D341Med (cell line): ENCODE data around the gene TMC6.
"Not testable (repeated sequence)": the region's sequence is repeated elsewhere in the genome, so short reads cannot be mapped to it uniquely, and the experiment has no call there.

Experiments used
- DNase-seq: peaks from one replicate; pipeline ENCODE4 v3.0.0; 2012; ENCODE audit warnings: low spot score

TMC6 gene

DNA sequence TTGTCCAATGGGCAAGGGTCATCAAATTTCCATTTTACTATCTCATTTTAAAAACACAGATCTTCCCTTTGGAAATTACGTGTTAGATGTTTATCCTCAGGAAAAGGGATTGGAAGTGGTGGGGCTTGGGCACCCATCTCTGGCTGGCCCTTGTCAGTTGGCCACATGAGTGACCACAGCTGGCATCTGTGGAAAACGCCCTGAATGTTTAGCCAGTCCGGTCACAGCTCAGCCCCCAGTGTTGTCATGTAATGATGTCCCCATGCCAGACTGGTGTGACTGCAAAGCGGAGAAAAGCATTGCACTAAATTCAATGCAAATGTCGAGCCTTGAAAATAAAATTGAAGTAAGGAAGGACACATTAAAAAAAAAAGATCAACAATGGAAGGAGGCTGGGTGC is 53.0 kb downstream of the TMC6 start:
- no peak for DNase-seq

GRCh38 chr17:78075011-78075410 is 53.5 kb downstream of the TMC6 start:
- DNase-seq = no peak

DNA sequence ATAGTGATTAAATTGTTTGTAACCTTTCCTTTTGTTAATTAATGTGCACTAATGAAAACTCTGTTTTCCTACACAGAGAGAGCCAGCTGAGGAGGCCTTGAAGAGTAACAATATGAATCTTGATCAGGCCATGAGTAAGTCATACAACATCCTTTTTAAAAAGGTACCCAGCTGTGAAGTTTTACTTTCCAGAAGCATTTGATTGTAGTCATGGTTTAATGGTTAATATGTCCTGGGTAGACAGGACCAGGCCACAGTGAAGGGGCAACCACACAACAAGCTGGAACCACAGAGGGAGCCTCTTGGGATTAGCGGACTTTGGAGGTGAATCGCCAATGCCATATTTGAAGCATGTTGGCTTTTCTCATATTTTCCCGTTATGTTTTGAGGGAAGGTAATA is 55.6 kb downstream of the TMC6 start:
- no peak for DNase-seq

GRCh38 chr17:78069695-78070094 is 58.9 kb downstream of the TMC6 start:
- no peak for DNase-seq

DNA sequence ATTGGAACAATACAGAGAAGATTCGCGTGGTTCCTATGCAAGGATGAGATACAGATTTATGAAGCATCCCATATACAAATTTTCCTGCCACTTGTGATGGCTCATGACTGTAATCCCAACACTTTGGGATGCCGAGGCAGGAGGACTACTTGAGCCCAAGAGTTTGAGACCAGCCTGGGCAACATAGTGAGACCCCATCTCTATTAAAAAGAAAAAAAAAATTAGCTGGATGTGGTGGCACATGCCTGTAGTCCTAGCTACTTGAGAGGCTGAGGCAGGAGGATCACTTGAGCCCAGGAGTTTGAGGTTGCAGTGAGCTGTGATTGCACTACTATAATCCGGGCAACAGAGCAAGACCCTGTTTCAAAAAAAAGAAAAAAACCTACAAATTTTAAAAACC is 61.6 kb downstream of the TMC6 start:
- DNase-seq = not testable (repeated sequence)

GRCh38 chr17:78064708-78065107 is 63.8 kb downstream of the TMC6 start:
- DNase-seq = peak; percentile 23

- DNase-seq = no peak
These were observed 65.1 kb downstream of the TMC6 start for GRCh38 chr17:78063489-78063888.

DNA sequence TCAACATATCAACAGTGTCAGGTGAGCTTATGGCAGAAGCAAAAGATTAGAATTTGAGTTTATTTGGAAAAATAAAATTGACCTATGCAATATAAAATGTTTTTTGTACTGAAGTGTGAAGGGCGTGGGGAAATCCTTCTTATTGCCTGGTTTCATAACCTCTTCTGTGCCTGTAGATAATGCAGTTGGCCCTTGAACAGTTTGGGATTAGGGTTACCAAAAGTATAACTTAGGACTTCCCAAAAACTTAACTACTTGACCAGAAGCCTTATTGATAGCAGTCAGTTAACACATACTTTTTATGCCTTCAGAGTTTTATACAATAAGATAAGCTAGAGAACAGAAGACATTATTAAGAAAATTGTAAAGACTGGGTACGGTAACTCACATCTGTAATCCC is 66.0 kb downstream of the TMC6 start:
- DNase-seq = no peak
